Measurements from ENCODE around the gene KCNQ4.

KCNQ4 gene

GRCh38 chr1:40783001-40783905 is at the start of gene KCNQ4:
TSS of gene KCNQ4 (plus strand) at chr1:40783787. CDS start at chr1:40784094, 307 bp downstream.
- no peak for DNase-seq (ENCODE audit: low read depth)

DNA sequence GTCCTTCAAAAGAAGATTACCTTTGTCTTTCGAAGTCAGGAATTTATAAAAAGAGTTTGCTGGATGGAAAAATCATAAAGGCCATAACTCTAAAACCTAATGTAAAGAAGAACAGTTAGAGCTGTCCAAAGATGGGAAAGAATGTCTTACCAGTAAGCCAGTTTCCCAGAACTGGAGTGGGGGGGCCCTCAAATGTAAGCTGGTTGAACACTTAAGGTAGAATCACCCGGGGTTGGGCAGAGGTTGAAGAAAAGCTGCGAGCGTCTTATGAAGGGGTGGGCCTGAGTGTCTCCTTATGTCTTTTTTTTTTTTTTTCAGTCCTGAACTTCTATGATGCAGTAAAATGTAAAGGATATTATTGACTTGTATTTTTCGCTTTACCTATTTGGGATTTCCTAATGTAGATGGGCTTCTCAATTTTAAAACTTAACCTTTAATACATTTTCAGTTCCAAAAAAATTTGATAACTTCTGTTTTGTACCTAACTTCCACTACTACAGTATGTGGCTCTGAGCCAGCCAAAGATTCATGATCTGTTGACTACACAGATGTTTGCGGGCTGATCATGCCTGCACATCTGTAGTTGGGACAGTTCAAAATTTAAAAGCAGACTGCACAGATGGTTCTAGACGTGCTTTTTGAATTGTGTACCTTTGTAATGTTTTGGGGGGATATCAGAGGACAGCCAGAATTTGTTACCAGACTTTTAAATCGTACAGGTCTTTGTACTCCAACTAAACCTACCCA is 48.5 kb upstream of the KCNQ4 start:
- DNase-seq (ENCODE audit: low read depth), result no peak

DNA sequence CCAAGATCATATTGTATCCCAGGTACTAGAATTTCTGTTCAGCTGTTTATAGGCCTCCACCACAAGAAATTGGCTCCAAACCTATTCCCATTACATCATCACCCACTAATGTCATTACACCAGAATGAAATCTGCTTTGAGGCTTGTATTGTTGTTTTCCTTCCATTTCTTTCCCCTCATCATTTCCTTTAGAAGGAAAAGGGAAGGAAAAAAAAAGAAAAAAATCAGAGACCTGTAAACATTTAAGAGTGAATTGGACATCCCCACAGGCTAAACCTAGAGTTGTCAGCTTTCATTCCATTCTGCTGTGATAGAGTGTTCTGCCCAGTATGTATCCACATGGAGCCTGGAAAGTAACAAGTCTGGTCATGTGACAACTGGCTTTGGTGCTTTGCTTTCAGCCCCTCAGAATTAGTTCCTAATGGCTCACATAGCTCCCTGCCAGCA is 47.5 kb upstream of the KCNQ4 start:
- DNase-seq (ENCODE audit: low read depth), result peak; percentile 65

DNA sequence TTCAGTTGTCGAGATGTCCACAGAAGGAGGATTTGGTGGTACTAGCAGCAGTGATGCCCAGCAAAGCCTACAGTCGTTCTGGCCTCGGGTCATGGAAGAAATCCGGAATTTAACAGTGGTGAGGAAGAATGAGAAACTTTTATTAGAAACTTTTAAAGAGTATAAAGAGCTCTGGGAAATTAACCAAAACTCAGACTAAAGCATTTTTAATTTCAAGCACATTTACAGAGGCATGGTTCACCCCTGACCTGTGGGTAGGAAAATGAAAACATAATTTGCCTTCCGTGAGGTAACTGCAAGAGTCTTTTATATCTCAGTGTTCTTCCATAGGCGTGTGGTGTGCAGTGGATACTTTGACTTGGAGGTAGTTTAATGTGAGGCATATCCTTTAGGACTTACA is 44.8 kb upstream of the KCNQ4 start:
- DNase-seq (ENCODE audit: low read depth), result no peak

DNA sequence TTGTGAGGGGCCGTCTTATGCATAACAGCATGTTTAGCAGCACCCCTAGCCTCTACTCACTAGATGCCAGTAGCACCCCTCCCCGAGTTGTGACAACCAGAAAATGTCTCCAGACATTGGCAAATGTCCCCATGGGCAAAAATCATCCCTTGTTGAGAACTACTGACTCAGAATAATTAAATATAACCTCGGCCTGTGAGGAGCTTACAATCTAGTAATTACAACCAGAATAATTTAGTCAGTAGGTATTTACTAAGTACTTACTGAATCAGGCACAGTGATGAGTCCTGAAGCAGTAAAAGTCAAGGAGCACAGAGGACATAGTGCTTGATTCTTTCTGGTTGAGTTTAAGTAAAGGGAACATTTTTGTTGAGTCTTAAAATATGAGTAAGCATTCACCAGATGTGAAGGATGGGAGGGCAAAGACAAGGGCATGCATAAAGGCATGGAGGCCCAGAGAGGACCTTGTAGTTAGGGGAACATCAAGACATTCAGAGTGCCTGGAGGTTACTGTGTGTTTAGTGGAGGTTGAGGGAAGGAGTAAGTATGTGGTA is 44.1 kb upstream of the KCNQ4 start:
- DNase-seq (ENCODE audit: low read depth), result no peak

- DNase-seq (ENCODE audit: low read depth), result no peak
These were observed 43.3 kb upstream of the KCNQ4 start for GRCh38 chr1:40740039-40740996.

GRCh38 chr1:40740997-40741736 is 42.4 kb upstream of the KCNQ4 start:
- DNase-seq (ENCODE audit: low read depth), result no peak

- no peak for DNase-seq (ENCODE audit: low read depth)
These were observed 41.1 kb upstream of the KCNQ4 start for GRCh38 chr1:40742363-40743061.

DNA sequence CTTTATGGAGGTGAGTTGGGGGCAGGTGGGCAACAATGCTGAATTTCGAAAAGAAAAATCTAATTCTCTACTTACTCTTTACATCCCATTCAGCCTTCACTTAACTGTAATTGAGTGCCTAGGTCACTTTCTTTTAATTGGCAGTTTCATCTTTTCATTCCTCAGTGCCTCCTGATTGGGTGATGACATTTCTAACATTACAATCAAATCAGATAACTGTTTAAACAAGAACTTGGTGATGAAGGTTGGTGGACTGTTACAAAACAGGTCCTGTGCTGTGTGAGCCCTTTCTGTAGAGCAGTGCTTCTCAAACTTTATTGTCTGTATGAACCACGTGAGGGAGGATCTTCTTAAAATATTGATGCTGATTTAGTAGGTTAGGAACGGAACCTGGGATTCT is 40.1 kb upstream of the KCNQ4 start:
- DNase-seq (ENCODE audit: low read depth), result no peak

GRCh38 chr1:40743860-40744259 is 39.7 kb upstream of the KCNQ4 start:
- DNase-seq (ENCODE audit: low read depth), result no peak

DNA sequence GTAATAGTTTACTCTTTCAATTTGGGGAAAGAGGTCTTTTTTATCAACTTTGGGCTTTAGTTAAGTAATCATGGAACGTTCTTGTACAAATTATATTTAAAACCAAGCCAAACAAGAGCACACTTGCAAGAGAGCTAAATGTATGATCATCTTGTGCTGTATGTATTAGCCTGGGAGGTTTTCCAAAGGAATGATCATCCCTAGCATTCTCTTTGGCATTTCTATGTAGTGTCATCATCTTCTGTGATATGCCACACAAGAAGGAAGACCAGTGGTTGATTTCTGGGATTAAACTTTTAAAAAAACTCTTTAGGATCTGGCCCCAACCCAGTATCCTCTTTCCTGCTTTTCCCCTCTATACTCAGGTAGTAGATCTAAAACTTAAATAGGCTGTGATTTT is 38.4 kb upstream of the KCNQ4 start:
- no peak for DNase-seq (ENCODE audit: low read depth)

DNA sequence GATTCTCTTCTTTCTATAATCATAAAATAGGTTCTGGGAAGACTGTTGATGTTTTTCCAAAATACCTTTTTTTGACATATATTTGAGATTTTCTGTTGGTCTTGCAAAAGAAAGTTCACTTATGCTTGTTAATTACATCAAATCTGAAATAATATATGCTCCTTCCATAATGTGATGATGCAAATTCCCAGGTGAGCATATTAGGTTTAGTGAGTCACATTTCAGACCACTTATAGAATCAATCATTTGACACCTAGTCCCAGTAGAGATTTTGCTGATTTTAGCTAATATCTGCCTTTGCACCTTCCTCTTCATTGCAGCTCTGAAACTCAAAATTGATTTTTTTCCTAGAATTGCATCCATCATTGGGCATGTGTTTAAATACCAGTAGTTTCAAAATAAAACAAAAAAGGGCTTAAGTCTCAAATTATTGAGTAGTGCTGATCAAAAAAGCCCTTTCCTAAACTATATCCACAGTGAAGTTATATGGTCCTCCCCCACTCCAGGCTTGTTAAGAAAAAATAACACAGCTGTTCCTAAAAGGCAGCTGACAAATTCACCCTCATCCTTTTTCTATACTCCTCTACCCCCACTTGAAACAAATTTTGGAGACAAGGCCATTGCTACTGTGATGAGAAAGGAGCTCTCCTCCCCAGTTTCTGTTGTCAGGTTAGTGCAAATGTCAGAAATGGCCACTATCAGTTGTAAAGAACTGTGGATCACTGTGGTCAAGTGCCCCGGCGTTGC is 37.1 kb upstream of the KCNQ4 start:
- no peak for DNase-seq (ENCODE audit: low read depth)

DNA sequence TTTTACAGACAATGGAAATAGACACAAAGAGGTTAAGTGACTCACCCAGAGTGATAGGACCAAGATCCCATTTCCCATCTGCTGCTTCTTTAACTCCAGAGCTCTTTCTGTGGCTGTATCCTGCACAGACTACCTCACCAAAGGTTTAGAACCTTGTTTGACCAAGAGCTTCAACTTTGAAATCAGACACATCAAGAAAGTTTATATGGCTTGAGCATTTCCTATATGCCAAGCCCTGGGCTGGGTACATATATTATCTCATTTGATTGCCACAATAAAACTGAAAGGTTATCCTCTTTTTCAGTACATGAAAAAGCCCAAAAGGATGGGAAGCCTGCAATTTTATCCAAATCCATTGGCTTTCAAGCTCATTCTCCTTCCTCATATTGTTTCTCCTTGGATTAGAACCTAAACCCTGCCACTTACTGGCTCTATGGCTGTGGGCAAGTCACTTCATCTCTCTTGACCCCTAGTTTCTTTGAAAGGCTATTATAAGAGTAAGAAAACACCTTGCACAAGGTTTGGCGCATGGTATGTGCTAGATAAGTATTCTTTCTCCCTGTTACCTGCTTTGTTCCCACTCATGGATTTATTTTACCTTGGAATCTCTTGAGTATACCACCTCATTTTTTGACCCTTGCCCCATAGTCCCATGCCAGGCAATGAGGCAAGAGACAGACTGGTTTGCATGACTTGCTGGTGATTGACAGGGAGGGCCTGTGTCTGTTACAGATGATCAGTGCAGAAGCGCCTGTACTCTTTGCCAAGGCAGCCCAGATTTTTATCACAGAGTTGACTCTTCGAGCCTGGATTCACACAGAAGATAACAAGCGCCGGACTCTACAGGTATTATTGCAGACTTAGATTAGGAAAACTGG is 34.5 kb upstream of the KCNQ4 start:
- DNase-seq (ENCODE audit: low read depth), result no peak

DNA sequence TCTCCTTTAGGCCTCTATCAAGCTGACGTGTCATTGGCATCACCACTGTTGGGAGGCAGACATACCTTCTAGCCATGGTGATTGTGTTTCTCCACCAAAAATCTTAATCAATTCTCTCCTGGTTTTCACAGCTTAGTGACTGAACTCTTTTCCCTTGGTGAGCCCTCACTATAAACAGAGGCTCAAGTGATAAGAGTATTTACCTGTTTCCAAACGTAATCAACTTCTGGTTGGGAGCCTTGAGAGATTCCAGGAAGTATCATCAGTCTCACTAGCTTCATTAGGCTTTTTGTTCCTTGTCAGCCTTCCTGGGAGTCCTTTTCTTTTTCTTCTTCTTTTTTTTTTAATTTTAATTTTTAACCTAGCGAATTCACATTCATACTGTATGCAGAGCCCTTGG is 33.8 kb upstream of the KCNQ4 start:
- no peak for DNase-seq (ENCODE audit: low read depth)

DNA sequence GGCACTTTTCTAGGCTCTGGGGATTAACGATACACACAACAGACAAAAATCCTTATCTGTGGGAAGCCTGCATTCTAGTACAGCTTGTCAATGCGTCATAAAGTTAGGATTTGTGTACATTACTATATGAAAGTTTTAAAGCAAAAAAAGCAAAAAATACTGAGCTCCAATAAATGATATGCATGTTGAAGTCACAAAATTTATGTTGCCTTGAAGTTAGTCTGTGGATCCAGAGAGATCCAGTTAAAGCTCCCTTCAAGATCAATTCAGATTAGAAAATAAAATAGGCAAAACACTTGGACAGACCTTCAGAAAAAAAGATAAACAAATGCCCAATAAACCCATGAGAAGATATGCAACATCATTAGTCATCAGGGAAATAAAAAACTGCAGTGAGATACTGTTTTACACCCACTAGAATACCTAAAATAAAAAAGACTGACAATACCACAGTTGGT is 33.1 kb upstream of the KCNQ4 start:
- no peak for DNase-seq (ENCODE audit: low read depth)

- no peak for DNase-seq (ENCODE audit: low read depth)
These were observed 31.8 kb upstream of the KCNQ4 start for GRCh38 chr1:40751802-40752201.

GRCh38 chr1:40753142-40753882 is 30.3 kb upstream of the KCNQ4 start:
- no peak for DNase-seq (ENCODE audit: low read depth)

DNA sequence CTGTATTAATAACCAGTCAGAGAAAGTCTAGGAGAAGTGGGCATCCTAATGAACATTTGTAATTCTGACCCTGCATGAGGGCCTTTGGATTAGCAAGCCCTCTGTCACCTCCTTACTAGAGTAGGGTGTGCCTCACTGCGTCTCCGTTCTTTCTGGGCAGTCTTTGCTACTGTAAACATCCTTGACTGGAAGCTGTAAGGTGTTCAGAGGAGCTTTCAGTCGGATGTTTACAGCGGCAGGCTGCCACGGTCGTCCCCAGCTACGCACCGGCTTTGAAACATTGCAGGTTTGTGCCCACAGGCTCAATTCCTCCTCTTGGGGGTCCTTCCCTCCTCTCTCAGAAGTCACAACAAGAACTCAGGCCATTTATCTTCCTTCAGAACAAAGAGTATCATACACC is 29.4 kb upstream of the KCNQ4 start:
- DNase-seq (ENCODE audit: low read depth), result no peak
